Stimulated activated CD8-positive, alpha-beta memory T cell treated with anti-CD3 and anti-CD28 coated beads, Interleukin-4, amount 100 ng/mL, for 1 hour (primary cell): ENCODE results near the gene CDR2L.
"Not testable (repeated sequence)": the region's sequence is repeated elsewhere in the genome, so short reads cannot be mapped to it uniquely, and the experiment has no call there.

Experiments used
- DNase-seq, 2 donors: peaks; one replicate each; pipeline ENCODE4 v3.0.0-alpha.2; 2020; ENCODE audit warnings: low read depth in 2 of 2, low spot score in 1 of 2

Gene CDR2L

GRCh38 chr17:75009139-75009724 is 21.8 kb downstream of the CDR2L start:
- DNase-seq, result no peak

- no peak for DNase-seq
Measured at GRCh38 chr17:75010683-75011400, 23.4 kb downstream of the CDR2L start.

GRCh38 chr17:75011401-75012095 is 24.1 kb downstream of the CDR2L start:
- no peak for DNase-seq

- no peak for DNase-seq
Measured at GRCh38 chr17:75012096-75012345, 24.6 kb downstream of the CDR2L start.

- DNase-seq, result peak; percentile 65 to 68
Measured at GRCh38 chr17:75012346-75013091, 25.1 kb downstream of the CDR2L start, which contains the start of gene MRPL58. MRPL58 (plus strand) TSS chr17:75012670; CDS start chr17:75012687, 17 bp downstream.

- no peak for DNase-seq
Measured at GRCh38 chr17:75013092-75013559, 25.7 kb downstream of the CDR2L start.

GRCh38 chr17:75019146-75019545 is 31.7 kb downstream of the CDR2L start:
- DNase-seq, result no peak

GRCh38 chr17:75019710-75020109 is 32.3 kb downstream of the CDR2L start:
- no peak for DNase-seq

- no peak for DNase-seq
Measured at GRCh38 chr17:75020331-75021110, 33.1 kb downstream of the CDR2L start.

- DNase-seq, result no peak
Measured at GRCh38 chr17:75024686-75025397, 37.4 kb downstream of the CDR2L start.

- not testable (repeated sequence) for DNase-seq
Measured at GRCh38 chr17:75025398-75025734, 37.9 kb downstream of the CDR2L start.

- not testable (repeated sequence) for DNase-seq
Measured at GRCh38 chr17:75026650-75027049, 39.2 kb downstream of the CDR2L start.

- no peak for DNase-seq
Measured at GRCh38 chr17:75030161-75030560, 42.7 kb downstream of the CDR2L start.

- DNase-seq, result no peak
Measured at GRCh38 chr17:75031972-75032719, 44.7 kb downstream of the CDR2L start.

GRCh38 chr17:75032720-75033280 is 45.4 kb downstream of the CDR2L start:
- no peak for DNase-seq

GRCh38 chr17:75033346-75034235 is 46.2 kb downstream of the CDR2L start:
- DNase-seq, result peak; percentile 59 to 71

GRCh38 chr17:75034236-75034908 is 46.9 kb downstream of the CDR2L start:
- peak; percentile 57 for DNase-seq
